GM15510 (cell line): ENCODE results near the gene GSTA2.

Experiments used
- POLR2A ChIP-seq: IDR thresholded peaks from 3 replicates; pipeline ENCODE4 v1.6.1; 2011; ENCODE audit warnings: borderline replicate concordance; ENCODE audit not compliant: insufficient read length; ENCODE audit errors: extremely low read depth

Gene GSTA2

GRCh38 chr6:52745764-52746201, 17.5 kb downstream of the GSTA2 start:
- no peak for TF ChIP-seq POLR2A

GRCh38 chr6:52741872-52742271, 21.4 kb downstream of the GSTA2 start:
- TF ChIP-seq POLR2A, result no peak

GRCh38 chr6:52739627-52740026, 23.6 kb downstream of the GSTA2 start:
- no peak for TF ChIP-seq POLR2A

GRCh38 chr6:52739134-52739533, 24.1 kb downstream of the GSTA2 start:
- TF ChIP-seq POLR2A, result no peak

- TF ChIP-seq POLR2A, result no peak
These were observed 27.1 kb downstream of the GSTA2 start for GRCh38 chr6:52736145-52736544.

- no peak for TF ChIP-seq POLR2A
These were observed 28.2 kb downstream of the GSTA2 start for GRCh38 chr6:52735071-52735470.

- no peak for TF ChIP-seq POLR2A
These were observed 29.2 kb downstream of the GSTA2 start for GRCh38 chr6:52734072-52734471.

- TF ChIP-seq POLR2A, result no peak
These were observed 30.1 kb downstream of the GSTA2 start for GRCh38 chr6:52733172-52733571.

- TF ChIP-seq POLR2A, result no peak
These were observed 31.6 kb downstream of the GSTA2 start for GRCh38 chr6:52731719-52732118.

GRCh38 chr6:52729576-52729975, 33.7 kb downstream of the GSTA2 start:
- TF ChIP-seq POLR2A, result no peak

GRCh38 chr6:52728394-52728793, 34.9 kb downstream of the GSTA2 start:
- no peak for TF ChIP-seq POLR2A

GRCh38 chr6:52727908-52728307, 35.4 kb downstream of the GSTA2 start:
- no peak for TF ChIP-seq POLR2A

- no peak for TF ChIP-seq POLR2A
These were observed 36.3 kb downstream of the GSTA2 start for GRCh38 chr6:52726741-52727535.

- no peak for TF ChIP-seq POLR2A
These were observed 37.1 kb downstream of the GSTA2 start for GRCh38 chr6:52726193-52726542.

GRCh38 chr6:52725535-52726192, 37.6 kb downstream of the GSTA2 start:
- no peak for TF ChIP-seq POLR2A

GRCh38 chr6:52725143-52725534, 38.1 kb downstream of the GSTA2 start:
- no peak for TF ChIP-seq POLR2A
